ENCODE results near the gene ANXA11.

ANXA11 gene

DNA sequence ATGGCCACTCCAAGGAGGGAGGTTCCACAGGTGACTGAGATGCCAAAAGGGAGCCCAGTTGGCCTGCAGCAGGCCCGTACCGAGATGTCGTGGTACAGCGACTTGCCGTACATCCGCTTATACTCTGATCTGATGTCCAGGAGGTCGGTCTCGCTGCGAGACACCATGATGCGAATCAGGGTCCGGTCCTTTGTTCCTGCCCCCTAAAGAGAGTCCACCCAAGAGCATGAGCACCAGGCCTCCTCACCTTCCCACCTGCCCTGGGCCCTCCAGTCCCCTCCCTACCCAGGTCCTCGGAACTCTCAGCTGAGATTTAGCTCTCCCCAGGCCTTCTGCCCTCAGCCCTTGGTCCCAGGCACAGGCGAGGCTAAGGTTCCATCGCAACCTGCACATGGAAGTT is 47.8 kb downstream of the ANXA11 start:
- no peak for TF ChIP-seq CEBPB (IDR thresholded peaks at IDR 0.05)
- no peak for TF ChIP-seq TCF12 (IDR thresholded peaks at IDR 0.05; ENCODE audit: low read depth)
- no peak for TF ChIP-seq TEAD4 (IDR thresholded peaks at IDR 0.05)
- no peak for TF ChIP-seq RAD21 (IDR thresholded peaks at IDR 0.05; ENCODE audit: low read depth)
- no peak for TF ChIP-seq CREB1 (IDR thresholded peaks at IDR 0.05; ENCODE audit: low read depth)
- TF ChIP-seq FOXM1 (IDR thresholded peaks at IDR 0.05; ENCODE audit: borderline replicate concordance, low read depth): no peak
- TF ChIP-seq EGR1 (IDR thresholded peaks at IDR 0.05): no peak
- TF ChIP-seq TAF1 (IDR thresholded peaks at IDR 0.05; ENCODE audit: low read depth): no peak
- TF ChIP-seq, protein P1, sequence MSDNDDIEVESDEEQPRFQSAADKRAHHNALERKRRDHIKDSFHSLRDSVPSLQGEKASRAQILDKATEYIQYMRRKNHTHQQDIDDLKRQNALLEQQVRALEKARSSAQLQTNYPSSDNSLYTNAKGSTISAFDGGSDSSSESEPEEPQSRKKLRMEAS (IDR thresholded peaks at IDR 0.05): no peak
- no peak for TF ChIP-seq NFIC (IDR thresholded peaks at IDR 0.05)

DNA sequence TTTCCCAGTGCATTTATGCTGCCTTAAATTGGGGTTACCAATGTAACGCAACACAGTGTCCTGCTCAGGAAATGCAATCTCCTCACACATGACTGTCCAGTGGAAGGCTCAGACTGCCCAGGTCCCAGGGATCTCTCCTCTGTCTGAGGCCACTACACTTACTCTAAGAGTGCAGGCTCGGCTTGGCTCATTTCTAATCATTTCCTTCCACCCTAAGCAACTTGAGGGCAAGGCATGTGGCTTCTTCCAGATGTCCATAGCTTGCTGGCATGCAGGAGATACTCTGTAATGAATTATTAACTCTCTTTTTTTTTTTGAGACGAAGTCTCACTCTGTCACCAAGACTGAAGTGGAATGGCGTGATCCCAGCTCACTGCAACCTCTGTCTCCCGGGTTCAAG is 49.1 kb downstream of the ANXA11 start:
- TF ChIP-seq TAF1 (IDR thresholded peaks at IDR 0.05; ENCODE audit: low read depth): no peak
- no peak for TF ChIP-seq YY1 (IDR thresholded peaks at IDR 0.05; ENCODE audit: low read depth)
- TF ChIP-seq TCF12 (IDR thresholded peaks at IDR 0.05; ENCODE audit: low read depth): no peak
- no peak for TF ChIP-seq FOXM1 (IDR thresholded peaks at IDR 0.05; ENCODE audit: borderline replicate concordance, low read depth)
- no peak for TF ChIP-seq RAD21 (IDR thresholded peaks at IDR 0.05; ENCODE audit: low read depth)
- TF ChIP-seq ZBTB7A (IDR thresholded peaks at IDR 0.05; ENCODE audit: low read depth): no peak
- TF ChIP-seq NFIC (IDR thresholded peaks at IDR 0.05): no peak
- TF ChIP-seq, protein P2, sequence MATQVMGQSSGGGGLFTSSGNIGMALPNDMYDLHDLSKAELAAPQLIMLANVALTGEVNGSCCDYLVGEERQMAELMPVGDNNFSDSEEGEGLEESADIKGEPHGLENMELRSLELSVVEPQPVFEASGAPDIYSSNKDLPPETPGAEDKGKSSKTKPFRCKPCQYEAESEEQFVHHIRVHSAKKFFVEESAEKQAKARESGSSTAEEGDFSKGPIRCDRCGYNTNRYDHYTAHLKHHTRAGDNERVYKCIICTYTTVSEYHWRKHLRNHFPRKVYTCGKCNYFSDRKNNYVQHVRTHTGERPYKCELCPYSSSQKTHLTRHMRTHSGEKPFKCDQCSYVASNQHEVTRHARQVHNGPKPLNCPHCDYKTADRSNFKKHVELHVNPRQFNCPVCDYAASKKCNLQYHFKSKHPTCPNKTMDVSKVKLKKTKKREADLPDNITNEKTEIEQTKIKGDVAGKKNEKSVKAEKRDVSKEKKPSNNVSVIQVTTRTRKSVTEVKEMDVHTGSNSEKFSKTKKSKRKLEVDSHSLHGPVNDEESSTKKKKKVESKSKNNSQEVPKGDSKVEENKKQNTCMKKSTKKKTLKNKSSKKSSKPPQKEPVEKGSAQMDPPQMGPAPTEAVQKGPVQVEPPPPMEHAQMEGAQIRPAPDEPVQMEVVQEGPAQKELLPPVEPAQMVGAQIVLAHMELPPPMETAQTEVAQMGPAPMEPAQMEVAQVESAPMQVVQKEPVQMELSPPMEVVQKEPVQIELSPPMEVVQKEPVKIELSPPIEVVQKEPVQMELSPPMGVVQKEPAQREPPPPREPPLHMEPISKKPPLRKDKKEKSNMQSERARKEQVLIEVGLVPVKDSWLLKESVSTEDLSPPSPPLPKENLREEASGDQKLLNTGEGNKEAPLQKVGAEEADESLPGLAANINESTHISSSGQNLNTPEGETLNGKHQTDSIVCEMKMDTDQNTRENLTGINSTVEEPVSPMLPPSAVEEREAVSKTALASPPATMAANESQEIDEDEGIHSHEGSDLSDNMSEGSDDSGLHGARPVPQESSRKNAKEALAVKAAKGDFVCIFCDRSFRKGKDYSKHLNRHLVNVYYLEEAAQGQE (IDR thresholded peaks at IDR 0.05; ENCODE audit: low read depth): no peak
- TF ChIP-seq, protein P3, sequence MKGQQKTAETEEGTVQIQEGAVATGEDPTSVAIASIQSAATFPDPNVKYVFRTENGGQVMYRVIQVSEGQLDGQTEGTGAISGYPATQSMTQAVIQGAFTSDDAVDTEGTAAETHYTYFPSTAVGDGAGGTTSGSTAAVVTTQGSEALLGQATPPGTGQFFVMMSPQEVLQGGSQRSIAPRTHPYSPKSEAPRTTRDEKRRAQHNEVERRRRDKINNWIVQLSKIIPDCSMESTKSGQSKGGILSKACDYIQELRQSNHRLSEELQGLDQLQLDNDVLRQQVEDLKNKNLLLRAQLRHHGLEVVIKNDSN (IDR thresholded peaks at IDR 0.05): no peak
- TF ChIP-seq CREB1 (IDR thresholded peaks at IDR 0.05; ENCODE audit: low read depth): no peak
- TF ChIP-seq CEBPB (IDR thresholded peaks at IDR 0.05): no peak
- TF ChIP-seq EP300 (IDR thresholded peaks at IDR 0.05; ENCODE audit: borderline replicate concordance): no peak
- no peak for TF ChIP-seq EGR1 (IDR thresholded peaks at IDR 0.05)
- TF ChIP-seq, protein P1 (IDR thresholded peaks at IDR 0.05): no peak

DNA sequence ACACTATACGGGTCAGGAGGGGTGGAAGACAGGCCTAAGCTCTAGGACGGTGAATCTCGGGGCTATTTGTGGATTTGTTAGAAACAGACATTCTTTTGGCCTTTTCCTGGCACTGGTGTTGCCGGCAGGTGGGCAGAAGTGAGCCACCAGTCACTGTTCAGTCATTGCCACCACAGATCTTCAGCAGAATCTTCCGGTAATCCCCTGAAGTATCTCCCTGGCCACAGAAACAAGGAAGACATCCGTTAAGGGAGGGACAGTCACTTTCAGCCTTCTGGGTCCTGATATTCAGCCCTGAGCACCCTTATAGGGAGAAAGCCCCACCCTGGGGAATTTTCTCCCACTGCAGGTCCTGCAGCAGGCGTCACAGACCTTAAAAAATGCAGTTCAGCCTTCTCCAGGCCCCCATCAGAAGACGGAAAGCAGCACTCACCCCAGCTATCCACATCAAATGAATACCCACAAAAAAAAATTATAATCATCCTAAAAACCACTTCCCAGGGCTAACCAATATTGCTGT is 49.6 kb downstream of the ANXA11 start:
- no peak for TF ChIP-seq ZBTB7A (IDR thresholded peaks at IDR 0.05; ENCODE audit: low read depth)
- no peak for TF ChIP-seq TAF1 (IDR thresholded peaks at IDR 0.05; ENCODE audit: low read depth)
- TF ChIP-seq CREB1 (IDR thresholded peaks at IDR 0.05; ENCODE audit: low read depth): no peak
- no peak for TF ChIP-seq FOXM1 (IDR thresholded peaks at IDR 0.05; ENCODE audit: borderline replicate concordance, low read depth)
- no peak for TF ChIP-seq EP300 (IDR thresholded peaks at IDR 0.05; ENCODE audit: borderline replicate concordance)
- TF ChIP-seq CEBPB (IDR thresholded peaks at IDR 0.05): no peak
- no peak for TF ChIP-seq EGR1 (IDR thresholded peaks at IDR 0.05)
- no peak for TF ChIP-seq TEAD4 (IDR thresholded peaks at IDR 0.05)
- TF ChIP-seq, protein P3 (IDR thresholded peaks at IDR 0.05): no peak
- TF ChIP-seq YY1 (IDR thresholded peaks at IDR 0.05; ENCODE audit: low read depth): no peak
- TF ChIP-seq TCF12 (IDR thresholded peaks at IDR 0.05; ENCODE audit: low read depth): no peak
- TF ChIP-seq RAD21 (IDR thresholded peaks at IDR 0.05; ENCODE audit: low read depth): no peak
- TF ChIP-seq, protein P2 (IDR thresholded peaks at IDR 0.05; ENCODE audit: low read depth): no peak
- TF ChIP-seq, protein P1 (IDR thresholded peaks at IDR 0.05): no peak
- TF ChIP-seq NFIC (IDR thresholded peaks at IDR 0.05): no peak

DNA sequence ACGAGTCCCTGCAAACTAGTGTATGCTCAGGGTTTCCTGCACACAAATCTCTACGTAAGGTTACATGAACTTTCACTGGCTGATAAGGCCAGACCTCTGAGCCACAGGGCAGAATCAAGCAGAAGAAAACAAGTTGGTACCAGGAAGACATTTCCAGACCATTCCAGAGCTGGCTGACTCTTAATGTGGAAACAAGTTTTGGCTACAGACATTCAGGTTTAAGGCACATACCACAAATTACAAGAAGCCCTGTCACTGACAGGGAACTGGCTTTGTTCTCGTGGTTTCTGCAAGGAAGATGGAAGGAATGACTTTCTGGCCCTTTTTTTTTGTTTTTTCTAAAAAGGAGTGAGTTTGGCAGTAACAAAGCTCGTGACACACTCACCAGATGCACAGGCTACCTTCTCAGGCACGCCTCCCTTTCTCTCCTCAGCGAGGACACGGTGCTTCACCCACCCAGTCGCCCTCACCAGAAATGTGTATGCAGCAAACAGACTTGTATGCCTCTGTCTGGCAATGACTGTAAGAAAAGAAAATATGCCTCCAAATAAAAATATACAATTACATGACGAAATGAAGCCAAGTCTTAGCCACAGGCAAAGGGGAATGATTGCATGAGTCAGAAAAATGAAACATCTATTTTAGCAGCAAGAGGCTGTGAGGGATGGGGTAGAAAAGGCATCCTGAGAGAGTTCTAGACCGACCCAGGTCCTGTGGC is 50.2 kb downstream of the ANXA11 start:
- no peak for TF ChIP-seq CREB1 (IDR thresholded peaks at IDR 0.05; ENCODE audit: low read depth)
- no peak for TF ChIP-seq EP300 (IDR thresholded peaks at IDR 0.05; ENCODE audit: borderline replicate concordance)
- no peak for TF ChIP-seq ZBTB7A (IDR thresholded peaks at IDR 0.05; ENCODE audit: low read depth)
- TF ChIP-seq TCF12 (IDR thresholded peaks at IDR 0.05; ENCODE audit: low read depth): no peak

DNA sequence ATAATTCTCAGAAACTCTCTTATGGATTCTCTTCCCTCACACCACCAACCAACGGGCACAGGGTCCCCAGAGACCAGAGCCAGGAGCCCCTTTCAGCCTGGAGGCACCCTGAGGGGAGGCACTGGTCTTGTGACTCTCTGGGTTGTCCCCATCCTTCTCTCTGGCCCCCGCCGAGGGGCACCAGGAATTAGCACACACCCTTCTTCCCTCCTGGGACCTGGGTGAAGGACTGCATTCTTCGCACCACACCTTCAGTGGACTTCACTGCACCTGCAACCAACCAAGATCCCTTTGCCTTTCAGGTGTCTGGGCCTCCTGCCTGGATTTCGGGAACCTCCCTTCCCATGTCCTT is 50.7 kb downstream of the ANXA11 start:
- TF ChIP-seq, protein P1 (IDR thresholded peaks at IDR 0.05): no peak
- TF ChIP-seq, protein P2 (IDR thresholded peaks at IDR 0.05; ENCODE audit: low read depth): no peak
- TF ChIP-seq, protein P3 (IDR thresholded peaks at IDR 0.05): no peak
- TF ChIP-seq RAD21 (IDR thresholded peaks at IDR 0.05; ENCODE audit: low read depth) (no peak), CEBPB (IDR thresholded peaks at IDR 0.05) (no peak)

Data from Ishikawa (cell line).